HepG2 (cell line): Measurements from ENCODE around the gene LRRC8E. TPM values are rescaled to one million over a fixed set of nuclear protein-coding genes. Genes with fewer than 3 reads are reported as not detected.

Experiments used
- ATAC-seq: fragments of 200-7000 bp; cut with Tn5 transposase; 3 replicates; pipeline ENCODE4 v1.9.1; 2020; ENCODE audit warnings: mild to moderate bottlenecking, moderate library complexity
- BruUV-seq: library from RNA; stranded (reverse); fragments of 400-500 nt; replicated peaks from 2 replicates; lab custom pipeline; 2021; lab: Mats Ljungman, UMichigan
- CTCF ChIA-PET: fragments of 300-600 bp; formaldehyde crosslinking; extraction: SDS; loops from one replicate; lab custom pipeline; 2021; ENCODE audit warnings: low total read pairs, inconsistent platforms, low intra/inter-chr PET ratio; lab: Yijun Ruan, JAX
- POLR2A ChIA-PET: fragments of 350-600 bp; sonication (Branson Sonifier 250); formaldehyde crosslinking; loops from one replicate; lab custom pipeline; 2020; ENCODE audit warnings: antibody characterized with exemption, inconsistent platforms; lab: Yijun Ruan, JAX
- DNase-seq: peaks from one replicate; pipeline ENCODE4 v3.0.0-alpha.2; 2015; ENCODE audit warnings: low spot score
- FAIRE-seq: peaks from 3 replicates; lab custom pipeline; 2011; peaks lifted over from hg19 to GRCh38; lab: Jason Lieb, UNC
- H2AFZ ChIP-seq: one replicate; pipeline ENCODE4 v1.6.1; 2011; ENCODE audit warnings: low read length, inconsistent platforms
- H3K27ac ChIP-seq: fragments of 300-600 bp; 3 replicates; pipeline ENCODE4 v1.8.0; 2011; ENCODE audit warnings: mixed run types, mild to moderate bottlenecking, mixed read lengths, low read length, inconsistent platforms; ENCODE audit not compliant: insufficient read depth; ENCODE audit errors: extremely low read length
- H3K27me3 ChIP-seq, 2 experiments: fragments of 200-600 bp in 1 of 2; 2 replicates in 1 of 2; 3 replicates in 1 of 2; pipeline versions ENCODE4 v1.6.0 to v1.8.0; 2011; ENCODE audit warnings: low read length in 2 of 2, mild to moderate bottlenecking in 2 of 2, moderate library complexity in 2 of 2, inconsistent platforms in 1 of 2; ENCODE audit not compliant: insufficient read depth in 2 of 2, control insufficient read depth in 1 of 2
- H3K36me3 ChIP-seq, 2 experiments: fragments of 200-600 bp in 1 of 2; replicated peaks in 1 of 2; 2 replicates in 1 of 2; 3 replicates in 1 of 2; pipeline versions ENCODE4 v1.5.1 to v1.8.0; 2011; ENCODE audit warnings: low read length in 2 of 2, inconsistent platforms in 1 of 2; ENCODE audit not compliant: insufficient read depth in 2 of 2, control insufficient read depth in 1 of 2
- H3K4me1 ChIP-seq: 2 replicates; pipeline ENCODE4 v1.5.1; 2012; ENCODE audit warnings: low read length, inconsistent platforms; ENCODE audit not compliant: insufficient read depth
- H3K4me2 ChIP-seq: 2 replicates; pipeline ENCODE4 v1.6.0; 2011; ENCODE audit warnings: low read depth, low read length, inconsistent platforms
- H3K4me3 ChIP-seq, 3 experiments: fragments of 200-600 bp in 1 of 3; sonication (generic), shearing (Covaris generic) in 1 of 3; replicated peaks in 1 of 3; 2 replicates each; pipeline ENCODE4 v1.5.1; 2011 to 2016; ENCODE audit warnings: low read length in 3 of 3, inconsistent platforms in 2 of 3, low read depth in 2 of 3, mild to moderate bottlenecking in 2 of 3, control low read depth in 1 of 3, mixed read lengths in 1 of 3; ENCODE audit not compliant: insufficient read depth in 1 of 3
- H3K79me2 ChIP-seq: one replicate; pipeline ENCODE4 v1.6.1; 2011; ENCODE audit warnings: low read length, inconsistent platforms; ENCODE audit not compliant: insufficient read depth
- H3K9ac ChIP-seq: 2 replicates; pipeline ENCODE4 v1.6.0; 2011; ENCODE audit warnings: mild to moderate bottlenecking, low read depth, low read length, inconsistent platforms; ENCODE audit not compliant: insufficient read depth
- H3K9me3 ChIP-seq: 2 replicates; pipeline ENCODE4 v1.5.1; 2012; ENCODE audit warnings: mild to moderate bottlenecking, low read length
- H4K20me1 ChIP-seq: 2 replicates; pipeline ENCODE4 v1.6.0; 2011; ENCODE audit warnings: inconsistent platforms, mild to moderate bottlenecking, low read length, moderate library complexity; ENCODE audit not compliant: insufficient read depth
- AGO1 ChIP-seq: fragments of 200-400 bp; formaldehyde crosslinking; IDR thresholded peaks from 2 replicates; pipeline ENCODE4 v1.6.1; 2017; ENCODE audit warnings: mild to moderate bottlenecking, low read depth, low read length, moderate library complexity; ENCODE audit not compliant: poor library complexity, severe bottlenecking
- AGO2 ChIP-seq: fragments of 200-400 bp; formaldehyde crosslinking; optimal IDR thresholded peaks from 2 replicates; pipeline ENCODE3; 2017; ENCODE audit warnings: mild to moderate bottlenecking, low read depth, low read length, moderate library complexity
- AKAP8 ChIP-seq: sonication (generic); formaldehyde crosslinking; IDR thresholded peaks from 2 replicates; pipeline ENCODE4 v1.5.1; 2020; ENCODE audit warnings: mild to moderate bottlenecking, missing genetic modification reagents
- HNRNPL ChIP-seq: fragments of 200-400 bp; formaldehyde crosslinking; IDR thresholded peaks from 2 replicates; pipeline ENCODE4 v1.6.1; 2017; ENCODE audit warnings: mild to moderate bottlenecking, low read depth, low read length
- HOXA3 ChIP-seq: sonication (generic); formaldehyde crosslinking; IDR thresholded peaks from 2 replicates; pipeline ENCODE4 v1.5.0; 2020; ENCODE audit warnings: missing genetic modification reagents
- KDM2A ChIP-seq: sonication (generic); formaldehyde crosslinking; IDR thresholded peaks from 2 replicates; pipeline ENCODE4 v1.4.0; 2020; ENCODE audit warnings: low read depth, missing genetic modification reagents, borderline replicate concordance
- NR2C2 ChIP-seq: sonication (generic); formaldehyde crosslinking; IDR thresholded peaks from 2 replicates; pipeline ENCODE4 v1.4.0; 2020; ENCODE audit warnings: missing genetic modification reagents, mild to moderate bottlenecking, moderate library complexity, borderline replicate concordance
- POLR2A ChIP-seq, 2 experiments: IDR thresholded peaks; 2 replicates each; pipeline ENCODE4 v1.6.1; 2011; ENCODE audit warnings: low read depth in 2 of 2, low read length in 2 of 2, mild to moderate bottlenecking in 1 of 2, moderate library complexity in 1 of 2; ENCODE audit not compliant: insufficient read depth in 1 of 2
- POLR2G ChIP-seq: fragments of 200-400 bp; formaldehyde crosslinking; IDR thresholded peaks from 2 replicates; pipeline ENCODE4 v1.6.1; 2018; ENCODE audit warnings: mild to moderate bottlenecking, low read depth, low read length, moderate library complexity
- RBFOX2 ChIP-seq: fragments of 200-400 bp; formaldehyde crosslinking; IDR thresholded peaks from 2 replicates; pipeline ENCODE4 v1.6.1; 2017; ENCODE audit warnings: low read depth, mild to moderate bottlenecking, low read length
- RBM22 ChIP-seq: fragments of 200-400 bp; formaldehyde crosslinking; optimal IDR thresholded peaks from 2 replicates; pipeline ENCODE3; 2017; ENCODE audit warnings: mild to moderate bottlenecking, low read length, moderate library complexity
- RCOR2 ChIP-seq: IDR thresholded peaks from 2 replicates; pipeline ENCODE4 v1.6.1; 2016; ENCODE audit warnings: missing biosample characterization, missing genetic modification reagents
- ZNF160 ChIP-seq: sonication (generic); formaldehyde crosslinking; IDR thresholded peaks from 2 replicates; pipeline ENCODE4 v1.8.0; 2022; ENCODE audit warnings: mild to moderate bottlenecking, inconsistent platforms, missing genetic modification reagents
- ZNF451 ChIP-seq: sonication (generic); formaldehyde crosslinking; IDR thresholded peaks from 2 replicates; pipeline ENCODE4 v1.5.0; 2020; ENCODE audit warnings: mild to moderate bottlenecking, missing genetic modification reagents
- ZNF605 ChIP-seq: sonication (generic); formaldehyde crosslinking; IDR thresholded peaks from 2 replicates; pipeline ENCODE4 v1.8.0; 2022; ENCODE audit warnings: mild to moderate bottlenecking, missing genetic modification reagents
- ZNF766 ChIP-seq: sonication (generic); formaldehyde crosslinking; IDR thresholded peaks from 2 replicates; pipeline ENCODE4 v1.5.0; 2020; ENCODE audit warnings: missing genetic modification reagents, borderline replicate concordance
- WGBS: methylation state at CpG from one replicate; pipeline ENCODE4 v1.1.6; 2017; ENCODE audit warnings: low lambda C conversion rate; 5-methylcytosine and 5-hydroxymethylcytosine counted together
- in situ Hi-C: cut with HindIII; loops from 2 replicates; pipeline ENCODE4 v1.10.0; 2017; ENCODE audit warnings: low pct_unique_long_range_greater_than_20kb; ENCODE audit not compliant: extremely low pct_ligation_motif_present
- intact Hi-C: fragments of 100-400 bp; cut with micrococcal nuclease; formaldehyde crosslinking; loops from one replicate; pipeline ENCODE4 v1.10.0; 2022; ENCODE audit not compliant: unreplicated experiment
- polyA plus RNA-seq, 8 experiments: library from polyadenylated mRNA; depleted of rRNA in 3 of 8; stranded (reverse) in 7 of 8; unstranded in 1 of 8; fragments of >200 nt; fragmentation: Illumina TruSeq in 4 of 8; extraction: Trizol in 4 of 8; gene quantifications; 2 replicates each; pipeline versions ENCODE4 v1.2.1 to v1.2.3, GENCODE V29; 2011 to 2016; ENCODE audit warnings: low read depth in 4 of 8, missing spikeins in 1 of 8, mixed read lengths in 1 of 8; ENCODE audit not compliant: insufficient read depth in 1 of 8
- total RNA-seq, 5 experiments: library from RNA; depleted of rRNA; stranded (reverse); fragments of >200 nt; fragmentation: Illumina TruSeq; extraction: Trizol; gene quantifications; 2 replicates each; pipeline ENCODE4 v1.2.3, GENCODE V29; 2016; ENCODE audit warnings: low read depth in 1 of 5

Gene LRRC8E
- total and polyA plus RNA-seq, 2 of the 13 experiments (the other 11 are each of a cell fraction or from before 2014, with no cell fraction given) = 8.0 to 10.3 TPM

DNA sequence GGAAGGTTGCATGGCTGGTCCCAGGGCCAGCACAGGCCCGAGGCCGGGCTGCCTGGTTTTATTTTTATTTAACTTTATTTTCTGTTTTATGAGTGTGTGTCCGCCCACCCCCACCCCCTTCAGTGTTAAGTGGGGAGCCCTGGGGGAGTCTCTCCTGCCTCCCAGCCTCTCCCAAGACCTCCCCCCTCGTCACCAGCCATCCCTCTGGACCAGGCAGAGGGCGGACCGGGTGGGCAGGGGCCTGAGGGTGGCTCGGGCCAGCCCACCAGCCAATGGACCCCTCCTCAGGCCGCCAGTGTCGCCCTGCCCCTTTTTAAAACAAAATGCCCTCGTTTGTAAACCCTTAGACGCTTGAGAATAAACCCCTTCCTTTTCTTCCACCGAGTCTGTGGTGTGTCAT, 25.8 kb downstream of the LRRC8E start:
- Histone ChIP-seq H3K27ac (no peak overlapping the region), H2AFZ (no peak overlapping the region), H3K9me3 (no peaks in the 10 kb centered on the region), H3K4me1 (peaks cover 31% of the 10 kb centered on the region), H4K20me1 (no peaks in the 10 kb centered on the region), H3K27me3 (no peaks in the 10 kb centered on the region), H3K79me2 (no peaks in the 10 kb centered on the region), H3K4me3 (no peak overlapping the region), H3K4me2 (no peak overlapping the region), H3K36me3 (peaks cover 4 to 20% of the 10 kb centered on the region in 2 experiments; a peak in 3 of 5 replicates), H3K9ac (no peak overlapping the region)
- no peak for DNase-seq
- CTCF ChIA-PET = no interaction called here
- in situ Hi-C loops = no loop called here
- POLR2A ChIA-PET = interaction anchor here (1.6 kb wide), 1 partner anchor 27 kb away, joined by 4 read pairs; no protein-coding TSS in a partner anchor
- 87% methylated on average over 12 of the region's 12 CpGs for WGBS
- FAIRE-seq = no peak
- no peak for ATAC-seq
- BruUV-seq = no TSS peak
- TF ChIP-seq AGO2 (peak; percentile 94), NR2C2 (no peak), AGO1 (peak; percentile 98), RBFOX2 (0 out of 2 replicates have a peak, but pooled peaks have one; percentile 14), RCOR2 (CRISPR knock-in tag) (no peak), ZNF160 (CRISPR knock-in tag) (no peak)
- intact Hi-C loops = no loop called here

DNA sequence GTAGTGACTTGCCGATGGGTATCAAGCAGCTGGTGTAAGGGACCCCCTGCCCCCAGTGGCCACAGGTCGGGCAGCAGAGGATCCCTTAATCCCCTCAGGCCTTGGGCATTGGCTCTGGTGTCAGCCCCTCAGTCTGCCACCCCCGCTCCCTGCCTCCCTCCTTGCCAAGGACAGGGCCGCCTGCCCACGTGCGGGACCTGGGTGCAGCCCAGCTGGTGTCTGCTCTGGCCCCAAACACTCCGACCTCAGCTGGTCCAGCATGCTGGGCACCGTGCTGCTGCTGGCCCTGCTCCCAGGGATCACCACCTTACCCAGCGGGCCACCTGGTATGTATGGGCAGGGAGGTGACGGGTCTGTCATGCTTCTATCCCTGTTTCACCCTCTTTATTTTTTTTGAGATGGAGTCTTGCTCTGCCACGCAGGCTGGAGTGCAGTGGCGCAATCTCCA, 26.3 kb downstream of the LRRC8E start, which contains the start of gene TGFBR3L:
Gene TGFBR3L, plus strand, starts transcription at position 233 of the 448 bp plus-strand sequence.
- H3K27ac ChIP-seq = no peak within 1 kb of the TSS
- H3K4me3 ChIP-seq = peak within 1 kb of the TSS in 1 of 3 experiments; percentile 70; a peak in 2 of 6 replicates
- peak within 1 kb of the TSS; percentile 52; the same call in 1 of the 2 replicates for H3K9ac ChIP-seq
- intact Hi-C loops = no loop called here
- CTCF ChIA-PET = no interaction called here
- H3K36me3 ChIP-seq = peaks cover 4 to 20% of the 10 kb centered on the region in 2 experiments; a peak in 3 of 5 replicates
- H2AFZ ChIP-seq = no peak within 1 kb of the TSS
- in situ Hi-C loops = no loop called here
- no TSS peak for BruUV-seq
- no peaks in the 10 kb centered on the region for H3K79me2 ChIP-seq
- peak within 1 kb of the TSS; percentile 89 for H3K4me2 ChIP-seq
- peaks cover 33% of the 10 kb centered on the region for H3K4me1 ChIP-seq
- TF ChIP-seq POLR2A (IDR thresholded peaks at IDR 0.05; ENCODE audit: insufficient read depth in 1 of 2, low read depth in 2 of 2, low read length in 2 of 2) (peak; percentile 22 to 55; a peak in 2 of 4 replicates), POLR2G (peak; percentile 66), RBFOX2 (0 out of 2 replicates have a peak, but pooled peaks have one; percentile 27), AGO1 (peak; percentile 92), ZNF766 (CRISPR knock-in tag) (no peak), KDM2A (CRISPR knock-in tag) (peak; percentile 33; the same call in 1 of the 2 replicates), HNRNPL (0 out of 2 replicates have a peak, but pooled peaks have one; percentile 58), AKAP8 (peak; percentile 76; the same call in 1 of the 2 replicates), RBM22 (peak; percentile 39), ZNF605 (CRISPR knock-in tag) (no peak), ZNF451 (no peak), HOXA3 (CRISPR knock-in tag) (0 out of 2 replicates have a peak, but pooled peaks have one; percentile 6), AGO2 (peak; percentile 84)
- H3K9me3 ChIP-seq = no peaks in the 10 kb centered on the region
- FAIRE-seq = no peak
- no peak for DNase-seq
- no peaks in the 10 kb centered on the region; a peak in 1 of 5 replicates for H3K27me3 ChIP-seq
- no peaks in the 10 kb centered on the region for H4K20me1 ChIP-seq
- ATAC-seq = no peak
- POLR2A ChIA-PET = interaction anchor here (1.6 kb wide), 1 partner anchor 27 kb away, joined by 4 read pairs; no protein-coding TSS in a partner anchor
- 91% methylated on average over 10 of the region's 12 CpGs for WGBS
